HG03095 (cell line): ENCODE results near the gene TBX15.

Source experiments
- ATAC-seq: cut with Tn5 transposase; IDR thresholded peaks from one replicate; pipeline ENCODE4 v1.9.1; 2021; ENCODE audit warnings: moderate library complexity; ENCODE audit not compliant: unreplicated experiment

TBX15 gene

DNA sequence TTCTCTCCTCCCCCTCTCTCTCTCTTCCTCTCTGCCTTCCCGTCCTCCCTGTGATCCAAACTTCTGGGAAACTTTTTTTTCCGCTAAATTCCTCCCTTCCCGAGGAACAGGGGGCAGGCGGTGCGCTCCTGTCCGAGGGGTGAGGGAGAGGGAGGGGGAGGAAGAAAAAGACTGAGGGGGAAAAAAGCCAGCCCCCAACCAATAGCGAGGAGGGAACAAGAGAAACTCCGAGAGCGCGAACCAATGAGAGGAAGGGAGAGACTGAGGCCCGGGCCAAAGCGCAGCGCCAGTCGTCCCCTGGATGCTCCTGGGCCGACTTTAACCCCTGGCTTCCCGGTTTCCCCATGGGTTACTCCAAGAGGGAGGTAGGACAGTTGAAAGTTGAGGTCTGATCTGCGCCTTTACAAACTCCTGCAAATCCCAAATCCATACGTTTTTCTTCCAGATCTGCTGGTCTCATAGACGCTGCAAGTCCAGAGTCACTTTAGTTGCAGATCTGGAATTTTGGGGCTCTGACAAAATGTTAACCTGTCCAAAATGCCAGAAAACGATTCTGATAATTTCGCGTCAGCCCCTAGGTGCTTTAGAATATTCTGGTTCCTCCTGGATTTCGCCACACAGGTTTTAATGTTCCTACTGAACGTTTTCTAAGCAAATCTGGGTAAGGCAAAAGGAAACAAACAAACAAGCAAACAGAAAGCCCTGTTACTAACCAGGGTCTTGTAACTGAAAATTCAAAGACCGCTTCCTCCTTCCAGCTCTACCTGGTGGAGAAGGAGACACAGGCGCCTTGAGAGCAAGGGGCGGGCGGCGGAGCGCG lies at the start of gene TBX15:
TSS of gene TBX15 (minus strand) at position 158 of the 820 bp plus-strand sequence. CDS start 548 bp downstream, outside the sequence.
- ATAC-seq, result no peak

DNA sequence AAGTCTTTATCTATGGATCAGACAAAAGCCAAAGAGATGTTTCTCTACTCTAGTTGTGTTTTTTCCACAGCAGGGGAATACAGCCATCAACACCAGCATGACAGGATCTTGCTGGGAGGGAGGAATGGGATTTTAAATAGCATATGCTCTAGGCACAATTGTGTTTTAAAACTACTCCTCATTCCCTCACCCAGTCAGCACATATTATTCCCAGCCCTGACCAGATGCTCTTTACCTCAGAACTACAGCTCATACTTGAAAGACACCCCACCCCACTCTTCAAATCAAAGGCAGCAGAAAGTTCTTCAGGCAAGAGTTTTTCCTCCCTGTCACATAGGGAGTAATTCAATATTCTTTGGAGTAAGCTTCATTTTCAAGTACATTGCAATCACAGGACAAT lies 46.2 kb upstream of the TBX15 start:
- ATAC-seq, result no peak

DNA sequence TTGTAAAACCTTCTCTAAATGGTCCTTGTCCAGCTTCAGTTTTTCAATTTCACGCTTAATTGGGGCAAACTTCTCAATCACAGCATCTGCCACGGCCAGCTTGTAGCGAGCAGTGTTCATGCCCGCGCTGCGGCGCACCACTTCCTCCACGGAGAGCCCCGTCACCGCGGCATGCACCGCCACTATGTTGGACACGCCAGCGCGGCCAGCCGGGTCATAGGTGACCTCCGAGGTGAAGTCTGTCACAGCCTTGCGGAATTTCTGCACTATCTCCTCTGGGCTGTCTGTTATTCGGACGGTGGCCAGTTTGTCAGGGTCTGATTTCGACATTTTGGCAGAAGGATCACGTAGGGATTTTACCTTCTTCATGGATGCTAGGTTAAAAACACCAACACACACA lies 44.8 kb upstream of the TBX15 start:
- ATAC-seq, result no peak

DNA sequence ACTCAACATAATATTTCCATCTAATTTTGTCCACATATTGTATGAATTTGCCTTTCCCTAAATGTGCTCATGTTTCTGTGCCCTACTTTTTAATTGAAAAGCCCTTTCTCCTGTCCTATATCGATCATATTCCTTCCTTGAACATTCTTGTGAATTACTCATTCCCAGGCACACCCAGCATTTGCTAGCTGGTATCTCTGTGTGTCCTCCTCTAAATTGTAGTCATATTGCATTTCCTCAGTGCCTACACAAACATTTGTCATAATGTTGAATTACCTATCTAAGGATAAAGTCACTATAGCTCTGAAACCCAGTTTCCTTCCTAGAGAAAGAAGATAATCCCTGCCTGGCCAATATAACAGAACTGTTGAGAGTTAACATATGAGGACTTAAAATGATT lies 39.6 kb upstream of the TBX15 start:
- ATAC-seq, result no peak

DNA sequence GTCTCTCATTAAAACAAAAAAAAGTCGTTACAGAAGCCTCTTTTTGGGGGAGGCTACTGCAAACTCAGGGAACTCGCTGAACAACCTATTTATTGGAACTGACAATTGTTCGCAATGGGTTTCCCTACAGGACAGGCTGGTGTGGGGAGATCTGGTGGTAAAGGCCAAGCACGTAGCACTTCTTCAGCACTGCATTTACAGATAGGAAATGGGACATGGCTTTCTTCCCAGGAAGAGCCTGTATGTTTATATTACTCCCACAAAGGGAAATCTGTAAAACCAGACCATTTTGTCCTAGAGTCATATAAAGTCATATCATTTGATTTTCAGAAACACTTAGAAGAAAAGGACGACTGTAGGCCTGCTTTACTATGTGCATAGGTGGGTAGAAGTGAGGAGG lies 38.8 kb upstream of the TBX15 start:
- ATAC-seq, result no peak

DNA sequence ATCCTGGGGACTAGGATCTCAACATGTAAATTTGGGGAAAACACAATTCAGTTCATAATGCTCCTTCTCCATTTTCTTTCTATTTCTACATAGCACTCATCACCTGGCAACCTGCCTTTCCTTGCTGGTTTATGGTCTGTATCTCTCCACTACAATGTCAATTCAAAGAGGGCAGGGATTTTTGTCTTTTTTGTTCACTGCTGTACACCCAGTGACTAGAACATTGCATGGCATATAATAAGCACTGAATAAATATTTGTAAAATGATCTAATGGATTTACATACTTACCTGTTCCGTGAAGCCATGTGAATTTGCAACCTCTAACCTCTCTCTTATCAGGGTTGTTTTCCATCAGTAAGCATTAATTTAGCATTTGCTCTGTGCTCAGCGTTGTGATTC lies 27.4 kb upstream of the TBX15 start:
- ATAC-seq, result no peak

DNA sequence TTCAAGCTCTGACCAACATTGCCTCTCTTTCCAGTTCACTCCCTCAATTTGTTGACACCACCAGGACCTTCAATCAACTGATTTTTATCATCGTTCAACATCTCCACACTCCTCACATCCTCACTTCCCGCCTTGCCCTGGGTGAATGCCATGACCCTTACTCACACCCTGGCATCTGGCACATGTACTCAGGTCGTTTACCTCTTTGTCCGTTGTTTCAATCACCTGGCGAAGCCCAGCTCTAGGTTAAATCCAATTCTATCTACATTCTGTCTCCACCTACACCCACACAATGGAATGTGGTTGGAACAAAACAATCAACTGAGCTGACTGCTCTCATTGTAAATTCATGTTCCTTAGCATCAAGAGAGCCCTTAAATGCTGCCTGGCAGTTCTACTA lies 24.2 kb upstream of the TBX15 start:
- ATAC-seq, result no peak

DNA sequence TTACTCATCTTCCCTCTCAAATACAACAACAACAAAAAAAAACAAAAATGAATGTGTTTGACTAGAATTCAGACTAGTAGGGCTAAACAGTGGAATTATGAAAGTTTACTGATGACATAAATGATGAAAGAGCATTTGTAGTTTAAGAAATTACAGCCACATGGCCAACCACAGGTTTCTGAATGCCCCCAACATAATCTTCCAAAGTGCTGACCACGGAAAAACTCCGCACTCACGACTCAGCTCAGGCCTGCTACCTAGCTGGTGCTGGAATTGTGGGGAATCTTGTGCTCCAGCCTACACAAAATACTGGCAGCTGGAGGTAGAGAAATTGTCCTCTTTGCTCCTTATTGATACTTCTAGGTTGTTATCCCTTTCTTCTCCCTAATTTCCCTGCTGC lies 23.6 kb upstream of the TBX15 start:
- no peak for ATAC-seq

DNA sequence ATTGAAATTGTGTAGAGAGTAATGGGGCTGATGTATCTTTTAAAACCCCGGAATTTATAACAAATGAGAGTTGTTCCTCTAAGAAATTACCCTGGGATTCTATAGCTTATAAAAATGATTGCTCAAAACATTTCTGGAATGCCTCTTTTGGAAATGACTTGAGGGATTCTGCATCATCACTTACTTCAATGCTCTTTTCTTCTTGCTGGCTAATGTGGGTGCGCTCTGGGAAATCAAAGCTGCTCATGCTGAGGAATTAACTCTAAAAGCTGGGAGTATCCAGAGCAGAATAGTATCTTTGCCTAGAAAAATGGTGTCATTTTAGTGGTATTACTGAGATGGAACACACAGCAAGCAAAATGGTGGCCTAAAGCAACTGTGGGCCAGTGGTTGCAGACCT lies 23.0 kb upstream of the TBX15 start:
- ATAC-seq, result no peak

DNA sequence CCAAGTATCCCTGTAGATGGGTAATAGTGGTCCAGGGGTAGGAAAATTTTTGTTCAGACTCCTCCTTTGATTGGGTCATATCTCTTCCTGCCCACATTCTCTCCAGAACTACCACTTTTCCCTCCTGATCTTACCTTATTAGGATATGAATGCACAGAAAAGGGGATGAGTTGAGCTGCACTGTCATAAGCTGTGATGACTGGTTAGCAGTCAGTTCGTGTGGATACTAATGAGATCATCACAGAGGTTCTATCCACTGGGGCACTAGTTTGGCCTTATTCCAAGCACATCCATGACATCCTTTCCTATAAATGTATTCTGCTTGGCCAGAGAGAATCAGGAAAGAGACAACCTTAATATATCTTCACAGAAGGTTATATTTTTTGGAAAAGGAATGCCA lies 22.1 kb upstream of the TBX15 start:
- ATAC-seq, result no peak

DNA sequence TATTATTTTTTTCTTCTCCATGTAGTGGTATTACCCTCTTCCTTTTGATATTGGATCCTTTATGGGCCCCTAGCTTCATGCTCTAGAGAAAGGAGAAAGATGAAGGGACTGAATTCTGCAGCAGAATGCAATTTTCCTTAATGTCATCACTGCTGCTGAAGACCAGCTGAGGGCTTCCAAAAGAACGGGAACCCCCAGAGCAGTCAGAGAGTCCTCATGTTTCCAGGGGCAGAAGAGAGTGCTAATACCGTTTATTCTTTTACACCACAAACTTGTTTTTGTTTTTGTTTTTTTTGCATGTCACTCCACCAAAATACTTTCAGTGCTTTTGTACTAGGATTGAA lies 21.1 kb upstream of the TBX15 start:
- no peak for ATAC-seq

DNA sequence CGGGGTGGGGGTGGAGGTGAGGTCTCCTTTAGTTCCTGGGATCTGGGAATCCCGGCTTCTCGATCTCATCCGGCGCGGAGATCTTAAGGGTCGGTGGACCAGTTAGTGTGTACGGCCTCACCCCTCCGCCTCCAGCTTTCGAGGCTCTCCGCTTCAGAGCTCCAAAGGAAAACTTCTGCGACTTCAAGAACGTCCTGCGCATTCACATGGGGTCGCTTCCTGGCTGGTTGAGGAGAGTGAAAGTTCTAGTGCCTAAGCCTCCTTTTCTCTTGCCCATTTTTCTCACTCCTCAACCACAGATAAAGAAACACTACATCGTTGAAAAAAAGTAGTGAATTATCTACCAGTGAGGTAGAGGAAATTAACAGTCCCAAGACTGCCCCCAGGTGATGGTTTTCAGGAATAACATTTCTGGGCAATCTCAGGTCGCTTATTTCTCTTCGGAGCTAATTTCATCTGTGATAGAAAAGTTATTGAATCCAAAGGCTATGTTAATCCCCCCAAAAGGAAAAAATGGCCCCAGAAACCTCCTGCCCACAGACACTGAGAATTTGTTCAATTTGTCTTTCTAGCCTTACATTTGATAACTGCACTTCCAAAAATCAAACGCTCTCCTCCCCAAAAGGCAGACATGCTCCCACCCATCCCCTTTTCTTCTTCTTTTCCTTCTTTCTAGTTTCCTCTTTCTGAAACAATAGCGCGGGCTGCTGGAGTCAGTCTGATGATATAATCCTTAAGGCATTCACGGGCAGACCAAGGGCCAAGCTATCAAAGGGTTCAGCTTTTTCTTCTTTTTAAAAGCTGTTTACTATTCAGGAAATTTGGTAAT lies 20.6 kb upstream of the TBX15 start:
- peak; percentile 64 for ATAC-seq

DNA sequence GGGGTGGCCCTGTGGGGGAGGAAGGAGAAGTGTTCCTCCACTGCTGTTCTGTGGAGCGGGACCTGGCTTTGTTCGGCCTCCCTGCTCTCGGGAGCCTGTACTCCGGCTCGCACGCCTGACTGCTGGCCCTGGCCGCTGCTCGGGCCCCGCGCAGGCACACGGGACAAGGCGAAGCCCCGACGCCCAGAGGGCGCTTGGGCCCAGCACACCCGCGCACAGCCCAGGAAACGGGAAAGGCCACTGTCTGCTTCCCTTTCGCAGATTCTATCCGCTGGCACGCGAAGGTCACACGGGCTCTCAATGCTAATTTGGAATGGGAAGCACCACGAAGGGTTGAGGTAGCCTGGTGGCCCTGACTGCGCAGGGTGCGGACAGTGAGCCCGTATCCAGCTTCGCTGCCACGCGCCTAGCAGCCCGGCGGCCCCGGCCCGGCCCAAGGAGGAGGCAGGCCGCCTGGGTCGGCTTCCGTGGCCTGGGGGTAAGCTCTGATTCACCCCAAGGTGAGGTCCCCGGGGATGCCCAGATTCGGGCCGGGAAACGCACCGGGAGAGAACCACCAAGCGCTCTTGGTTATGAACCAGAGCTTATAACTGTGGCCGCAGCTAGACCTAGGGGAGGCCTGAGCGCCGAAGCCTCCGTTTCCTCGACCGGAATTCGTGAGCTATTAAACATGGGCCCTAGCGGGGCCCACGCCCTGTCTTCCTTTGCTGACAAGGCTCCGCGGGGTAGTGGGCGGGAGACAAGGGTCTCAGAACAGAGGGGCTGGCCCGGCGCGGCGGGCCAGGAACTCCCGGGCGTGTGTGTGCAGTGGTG lies 19.7 kb upstream of the TBX15 start:
- ATAC-seq, result peak; percentile 14

DNA sequence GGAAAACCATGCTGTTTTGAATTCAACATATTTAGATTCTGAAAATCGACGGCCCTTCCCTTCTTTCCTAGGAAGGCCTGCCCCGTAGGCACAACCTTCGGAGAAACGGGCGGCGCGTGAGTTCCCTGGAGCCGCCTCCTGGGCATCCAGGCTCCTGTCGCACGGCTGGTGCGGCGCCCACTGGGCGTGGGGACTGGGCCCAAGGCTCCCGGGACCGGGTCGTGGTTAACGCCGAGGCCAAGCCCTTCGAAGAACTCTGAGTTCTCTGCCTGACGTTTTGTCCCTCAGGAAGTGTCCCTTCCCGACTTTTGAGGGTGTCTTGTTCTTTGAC lies 19.2 kb upstream of the TBX15 start:
- ATAC-seq, result no peak

DNA sequence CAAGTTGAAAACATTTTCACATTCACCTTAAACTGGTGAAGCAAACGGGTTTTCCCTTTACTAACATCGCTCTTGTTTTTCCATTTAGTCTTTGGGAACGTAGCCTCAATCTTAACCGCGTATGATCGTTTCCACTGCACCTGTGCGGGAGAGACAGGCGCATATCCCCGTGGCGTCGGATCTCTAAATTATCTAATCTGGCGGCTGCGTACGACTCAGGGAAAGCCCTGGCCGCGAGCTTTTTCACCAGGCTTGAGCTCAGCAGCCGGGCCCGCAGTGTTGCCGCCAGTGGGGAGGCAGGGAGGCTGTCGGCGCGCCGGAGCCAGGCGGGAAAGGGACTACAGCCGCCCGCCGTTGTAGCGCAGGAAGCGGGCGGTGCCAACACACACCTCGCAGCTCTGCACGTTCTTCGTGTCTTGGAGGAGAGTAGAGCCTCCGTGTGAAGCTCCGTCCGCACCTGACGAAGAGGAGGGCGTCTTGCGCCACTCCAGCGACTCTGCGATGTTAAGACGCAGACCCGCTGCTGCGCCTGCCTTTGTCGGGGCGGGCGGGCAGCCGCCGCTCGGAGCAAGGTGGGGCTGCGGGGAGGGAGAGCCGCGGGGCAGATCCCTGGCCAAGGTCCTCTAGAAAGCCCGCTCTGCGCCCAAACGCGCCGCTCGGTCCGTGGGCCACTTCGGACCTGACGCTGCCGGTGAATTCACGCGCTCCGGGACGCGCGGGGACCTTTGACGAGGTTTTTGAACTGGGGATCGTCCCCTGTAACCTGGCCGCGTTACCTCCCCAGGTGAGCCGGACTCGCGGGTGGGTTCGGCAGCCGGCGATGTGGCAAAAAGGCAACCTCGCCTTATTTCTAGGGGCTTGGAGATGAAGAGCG lies 18.5 kb upstream of the TBX15 start:
- no peak for ATAC-seq

DNA sequence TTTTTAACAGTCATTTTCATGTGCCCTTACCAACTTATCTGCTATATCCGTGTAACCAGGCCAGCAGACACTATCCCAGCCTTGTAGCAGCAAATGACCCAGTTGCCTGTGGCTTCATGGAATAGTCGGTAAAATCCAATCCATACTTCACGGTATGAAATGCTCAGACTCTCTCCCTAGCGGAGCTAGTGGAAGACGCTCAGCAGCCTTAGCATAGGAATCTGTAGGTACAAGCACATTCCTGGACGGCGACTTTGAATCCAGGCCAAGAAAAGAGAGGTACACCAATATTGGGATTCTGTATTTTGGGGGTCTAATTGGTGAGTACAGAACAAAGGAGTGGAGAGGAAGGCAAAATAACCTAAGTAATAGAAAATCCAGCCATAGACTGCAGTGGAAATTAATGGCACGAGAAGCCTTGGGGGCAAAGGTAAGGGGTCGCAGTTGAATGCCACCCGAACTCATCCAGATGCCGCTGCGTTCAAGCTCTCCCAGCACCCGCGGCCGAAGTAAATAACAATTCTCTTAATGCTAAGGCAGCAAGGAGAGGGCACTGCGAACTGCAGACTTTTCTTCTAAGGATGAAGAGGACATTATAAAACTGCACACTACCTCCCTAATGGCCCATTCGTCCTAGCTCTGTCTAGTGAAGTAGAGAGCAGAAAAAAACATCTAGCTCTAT lies 17.7 kb upstream of the TBX15 start:
- no peak for ATAC-seq

DNA sequence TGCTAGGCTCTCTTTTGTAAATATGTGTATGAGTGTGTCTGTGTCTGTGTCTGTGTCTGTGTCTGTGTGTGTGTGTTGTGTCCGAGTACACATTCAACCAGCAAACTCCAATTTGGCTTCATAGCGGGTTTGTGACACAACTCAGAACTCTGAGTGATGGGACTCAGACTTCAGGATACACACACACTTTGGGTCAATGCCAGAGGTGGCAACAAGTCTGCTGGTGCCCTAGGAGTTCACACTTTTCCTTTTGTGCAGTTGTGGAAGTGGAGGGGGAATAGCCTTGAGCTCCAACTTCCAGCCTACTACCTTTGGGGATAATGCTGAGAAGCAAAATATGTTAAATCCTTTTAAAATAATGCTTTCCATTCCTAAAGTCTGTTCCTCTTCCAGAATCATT lies 16.6 kb upstream of the TBX15 start:
- ATAC-seq, result no peak

DNA sequence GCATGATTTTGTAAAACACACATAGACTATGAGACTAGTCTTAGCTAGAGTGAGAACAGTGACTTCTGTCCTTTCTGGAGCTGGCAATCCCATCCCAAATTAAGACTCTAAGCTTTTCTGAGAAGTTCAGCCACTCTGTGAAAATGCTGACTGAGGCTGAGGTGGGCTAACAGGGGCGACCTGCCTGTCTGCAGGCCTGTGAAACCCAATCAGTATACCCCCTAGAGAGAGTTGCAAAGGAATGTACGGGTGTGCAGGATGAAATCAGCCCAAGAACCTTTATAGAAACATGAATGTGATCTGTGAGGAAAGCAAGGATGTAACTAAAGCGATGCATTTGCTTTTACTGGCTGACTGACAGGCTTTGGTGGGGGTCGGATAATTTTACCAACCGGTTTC lies 16.0 kb upstream of the TBX15 start:
- no peak for ATAC-seq

DNA sequence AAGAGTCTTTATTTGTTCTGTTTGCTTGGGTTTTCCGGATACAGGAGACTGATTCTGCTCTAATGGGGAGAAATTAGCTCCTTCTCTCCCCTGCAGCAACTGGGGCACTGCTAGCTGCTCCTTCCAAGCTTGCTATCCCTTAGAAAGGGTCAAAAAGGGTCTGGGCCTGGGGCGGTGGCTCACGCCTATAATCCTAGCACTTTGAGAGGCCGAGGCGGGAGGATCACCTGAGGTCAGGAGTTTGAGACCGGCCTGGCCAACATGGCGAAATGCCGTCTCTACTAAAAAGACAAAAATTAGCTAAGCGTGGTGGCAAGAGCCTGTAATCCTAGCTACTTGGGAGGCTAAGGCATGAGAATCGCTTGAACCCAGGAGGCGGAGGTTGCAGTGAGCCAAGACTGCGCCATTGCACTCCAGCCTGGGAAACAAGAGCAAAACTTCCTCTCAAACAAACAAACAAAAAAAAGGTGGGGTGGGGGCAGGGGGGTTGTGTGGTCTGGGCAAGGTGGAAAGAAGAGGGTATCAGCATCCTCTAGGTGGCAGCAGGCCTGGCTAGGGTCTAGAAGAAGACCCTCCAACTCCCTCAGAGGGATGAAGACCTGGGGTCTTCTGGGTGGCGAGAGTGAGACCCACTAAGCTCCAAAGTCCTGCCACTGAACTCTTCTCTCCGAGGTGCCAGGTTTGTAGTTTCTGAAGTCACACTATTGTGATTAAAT lies 15.4 kb upstream of the TBX15 start:
- no peak for ATAC-seq
